GM12875 (cell line): ENCODE results near the gene KCNT2.
A peak's percentile ranks its signal among the peaks of the same experiment; 100 is the strongest.

Experiments used
- H3K4me3 ChIP-seq: one replicate; pipeline ENCODE4 v1.5.1; 2011; ENCODE audit warnings: low read depth, low read length, control low read depth
- TF ChIP-seq, protein P1 (sequence below): IDR thresholded peaks from 2 replicates; pipeline ENCODE4 v1.5.1; 2011; ENCODE audit warnings: low read depth, mild to moderate bottlenecking, control low read depth, inconsistent platforms, low read length, moderate library complexity, borderline replicate concordance; ENCODE audit not compliant: insufficient read depth

Gene KCNT2

DNA sequence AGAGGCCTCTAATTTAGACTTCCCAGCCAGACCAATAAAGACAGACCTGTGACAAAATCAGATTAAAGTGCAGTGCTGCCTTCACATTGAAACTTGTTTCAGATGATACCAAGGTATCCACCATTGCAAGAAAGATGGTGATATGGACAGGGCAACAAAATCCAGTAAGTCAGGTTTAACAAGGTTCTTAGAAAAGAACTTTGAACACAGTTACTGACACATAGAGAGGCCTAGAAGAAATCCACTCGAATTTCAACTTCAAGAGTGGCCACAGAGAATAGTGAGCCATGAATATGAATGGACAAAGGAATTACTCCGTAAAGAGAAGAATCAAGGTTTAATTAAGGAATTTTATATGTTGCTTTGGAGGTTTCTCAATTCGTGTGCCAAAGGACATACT lies 230.4 kb downstream of the KCNT2 start:
- no peak overlapping the region for H3K4me3 ChIP-seq
- TF ChIP-seq, protein P1, sequence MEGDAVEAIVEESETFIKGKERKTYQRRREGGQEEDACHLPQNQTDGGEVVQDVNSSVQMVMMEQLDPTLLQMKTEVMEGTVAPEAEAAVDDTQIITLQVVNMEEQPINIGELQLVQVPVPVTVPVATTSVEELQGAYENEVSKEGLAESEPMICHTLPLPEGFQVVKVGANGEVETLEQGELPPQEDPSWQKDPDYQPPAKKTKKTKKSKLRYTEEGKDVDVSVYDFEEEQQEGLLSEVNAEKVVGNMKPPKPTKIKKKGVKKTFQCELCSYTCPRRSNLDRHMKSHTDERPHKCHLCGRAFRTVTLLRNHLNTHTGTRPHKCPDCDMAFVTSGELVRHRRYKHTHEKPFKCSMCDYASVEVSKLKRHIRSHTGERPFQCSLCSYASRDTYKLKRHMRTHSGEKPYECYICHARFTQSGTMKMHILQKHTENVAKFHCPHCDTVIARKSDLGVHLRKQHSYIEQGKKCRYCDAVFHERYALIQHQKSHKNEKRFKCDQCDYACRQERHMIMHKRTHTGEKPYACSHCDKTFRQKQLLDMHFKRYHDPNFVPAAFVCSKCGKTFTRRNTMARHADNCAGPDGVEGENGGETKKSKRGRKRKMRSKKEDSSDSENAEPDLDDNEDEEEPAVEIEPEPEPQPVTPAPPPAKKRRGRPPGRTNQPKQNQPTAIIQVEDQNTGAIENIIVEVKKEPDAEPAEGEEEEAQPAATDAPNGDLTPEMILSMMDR, result no peak

DNA sequence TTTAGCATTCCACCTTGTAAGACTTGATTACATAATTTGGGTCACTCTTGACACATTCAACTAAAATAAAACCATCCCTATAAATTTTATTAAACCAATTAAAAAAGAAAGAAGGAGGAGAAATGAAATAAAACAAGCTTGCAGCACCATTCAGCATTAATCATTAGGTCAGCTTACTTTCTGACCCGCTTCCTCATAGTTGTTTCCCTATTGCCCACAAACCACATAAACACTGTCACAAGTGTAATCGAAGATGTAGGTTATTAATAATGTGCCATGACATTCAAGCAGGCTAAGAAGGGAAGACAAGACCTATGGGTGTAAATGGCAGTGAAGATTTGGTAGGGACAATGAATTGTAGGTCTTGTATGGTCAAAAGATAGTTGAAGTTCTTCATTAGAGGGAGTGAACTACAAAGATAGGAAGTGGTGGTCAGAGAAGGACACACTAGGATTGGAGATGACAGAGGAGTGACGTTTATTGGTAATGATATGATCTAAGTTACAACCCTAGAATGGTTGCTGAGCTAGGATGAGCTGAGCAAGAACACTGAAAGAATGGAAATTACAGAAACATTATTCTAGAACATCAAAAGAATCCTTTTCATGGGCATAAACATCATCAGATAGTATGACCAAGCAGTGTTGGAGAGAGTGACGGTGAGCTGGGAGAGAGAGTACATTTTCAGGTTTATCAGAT lies 231.5 kb downstream of the KCNT2 start:
- TF ChIP-seq, protein P1, result no peak
- no peak overlapping the region for H3K4me3 ChIP-seq

DNA sequence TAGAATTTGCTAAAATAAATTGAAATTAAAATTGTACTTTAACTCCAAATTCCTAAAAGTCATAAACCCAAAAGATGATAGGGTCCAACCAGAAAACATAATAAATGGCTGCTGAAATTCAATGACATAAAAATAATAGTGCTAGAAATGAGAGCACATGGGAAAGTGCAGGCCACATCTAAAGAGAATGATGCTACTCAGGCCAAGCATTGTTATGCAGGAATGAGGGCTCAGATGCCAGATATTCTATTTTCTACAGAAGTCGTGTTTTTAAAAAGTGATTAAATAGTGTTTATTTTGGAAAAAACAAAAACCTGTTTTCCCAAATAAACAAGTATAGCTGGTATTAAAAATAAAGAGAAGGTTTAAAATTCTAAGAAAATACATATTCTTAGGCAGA lies 234.4 kb downstream of the KCNT2 start:
- TF ChIP-seq, protein P1, result no peak
- H3K4me3 ChIP-seq, result no peak overlapping the region

DNA sequence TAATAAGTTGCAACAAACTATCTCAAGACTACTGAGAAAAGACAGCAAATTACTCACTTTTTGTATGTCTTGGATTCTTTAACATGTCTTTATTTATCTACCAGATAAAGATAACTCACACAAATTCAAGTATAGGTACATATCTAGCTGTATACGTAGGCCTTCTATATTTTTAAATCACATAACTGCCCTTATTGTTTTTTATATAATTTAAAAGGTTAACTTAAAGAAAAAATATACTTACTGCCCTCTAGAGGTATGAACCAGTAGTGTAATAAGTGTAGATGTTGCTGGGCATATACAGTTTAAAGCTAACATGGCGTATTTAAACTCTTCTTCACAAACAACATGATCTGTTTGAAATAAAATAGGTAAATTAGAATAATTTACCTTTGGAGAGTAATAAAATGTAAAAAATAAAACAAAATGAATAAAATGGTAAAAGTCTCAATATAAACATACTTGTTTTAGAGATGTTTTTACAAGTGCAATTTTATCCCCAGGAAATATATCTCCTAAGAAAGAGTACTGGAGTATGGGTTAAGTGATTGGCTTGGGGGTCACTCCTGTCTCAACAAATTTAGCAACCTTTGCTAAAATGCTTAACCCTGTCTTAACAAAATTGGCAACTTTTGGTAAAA lies 235.2 kb downstream of the KCNT2 start:
- no peak overlapping the region for H3K4me3 ChIP-seq
- TF ChIP-seq, protein P1, result peak; percentile 24; the same call in 1 of the 2 replicates

DNA sequence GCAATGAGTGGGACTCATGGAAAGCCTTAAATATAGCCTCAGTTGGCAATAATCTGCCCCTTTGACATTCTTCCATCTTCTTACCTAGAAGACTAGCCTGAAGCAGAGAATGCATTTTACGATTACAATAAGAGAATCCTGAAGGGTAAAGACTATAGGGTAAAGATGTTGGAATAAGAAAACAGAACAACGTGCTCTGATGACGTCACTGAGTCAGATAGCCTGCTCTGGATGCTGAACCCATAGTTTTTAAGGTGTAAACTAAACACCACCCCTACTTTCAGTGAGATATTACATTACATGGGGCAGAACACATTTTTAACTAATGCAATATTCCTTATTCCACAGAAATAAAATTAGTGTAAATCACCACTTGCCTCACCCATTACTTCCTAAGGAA lies 240.4 kb downstream of the KCNT2 start:
- TF ChIP-seq, protein P1, result no peak
- no peak overlapping the region for H3K4me3 ChIP-seq

DNA sequence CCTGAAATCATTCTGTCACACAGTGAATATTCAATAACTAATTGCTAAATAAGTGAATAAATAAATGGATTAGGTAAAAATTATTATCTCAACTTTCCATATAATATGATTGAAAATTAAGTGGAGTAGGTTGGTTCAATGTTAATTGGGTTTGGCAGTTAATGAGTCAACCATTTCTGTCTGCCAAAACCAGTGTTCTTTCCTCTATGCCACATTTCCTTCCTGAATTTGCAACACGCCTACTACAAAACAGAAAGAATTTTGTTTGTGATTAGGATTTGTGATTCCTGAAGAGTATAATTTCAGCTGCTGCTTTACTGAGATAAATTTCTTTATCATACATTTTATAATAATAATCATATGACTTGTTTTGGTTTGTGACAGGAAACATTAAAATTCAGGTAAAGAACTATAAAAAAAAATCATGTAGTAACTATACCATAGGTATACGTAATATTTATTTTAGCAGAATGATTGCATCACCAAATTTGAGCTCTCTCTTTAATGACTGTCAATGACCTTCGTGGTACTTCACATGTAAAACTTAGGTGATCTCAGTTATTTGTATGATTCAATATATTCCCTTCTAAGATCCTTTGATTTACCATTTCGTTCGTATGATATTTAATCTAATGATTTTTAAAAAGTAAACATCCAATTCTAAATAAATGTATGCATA lies 241.3 kb downstream of the KCNT2 start:
- TF ChIP-seq, protein P1, result no peak
- H3K4me3 ChIP-seq, result no peak overlapping the region

DNA sequence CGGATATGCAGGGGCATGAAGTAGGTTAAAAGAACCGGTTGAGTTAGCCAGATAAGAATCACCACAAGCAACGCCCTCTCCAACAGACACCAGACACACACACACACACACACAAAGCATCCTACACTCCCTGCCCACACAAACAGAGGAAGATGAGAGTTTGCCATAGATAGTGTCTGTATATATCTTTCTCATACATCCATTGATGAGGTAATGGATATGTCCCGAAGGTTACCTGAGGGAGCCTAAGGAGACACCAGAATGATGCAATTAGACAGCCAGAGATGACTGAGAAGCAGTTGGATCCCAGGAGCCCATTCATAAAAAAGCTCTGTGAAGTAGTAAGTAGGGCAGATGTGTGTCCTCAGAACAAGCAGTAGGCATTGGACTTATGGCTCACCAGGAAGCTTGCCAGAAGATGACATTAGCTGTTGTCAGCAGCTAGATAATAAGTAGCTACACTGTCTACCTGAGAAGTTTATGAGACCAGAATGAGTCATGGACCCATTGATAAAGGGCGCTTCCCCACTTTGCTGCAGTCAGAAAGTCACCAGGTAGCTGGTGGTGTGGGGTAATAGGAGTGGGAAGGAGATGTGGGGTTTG lies 247.0 kb downstream of the KCNT2 start:
- H3K4me3 ChIP-seq, result no peak overlapping the region
- TF ChIP-seq, protein P1, result no peak
